IMR-90 (cell line): Measurements from ENCODE around the gene LIPJ. TPM values are rescaled to one million over a fixed set of nuclear protein-coding genes. Genes with fewer than 3 reads are reported as not detected.

Experiments used
- ATAC-seq: fragments of 200-7000 bp; cut with Tn5 transposase; 2 replicates; pipeline ENCODE4 v1.9.1; 2020; ENCODE audit warnings: low read depth, mild to moderate bottlenecking, moderate library complexity
- BruUV-seq: library from RNA; stranded (reverse); fragments of 400-500 nt; replicated peaks from 2 replicates; lab custom pipeline; 2021; lab: Mats Ljungman, UMichigan
- CTCF ChIA-PET: fragments of 300-600 bp; formaldehyde crosslinking; extraction: SDS; loops from one replicate; lab custom pipeline; 2021; ENCODE audit warnings: antibody characterized with exemption; lab: Yijun Ruan, JAX
- POLR2A ChIA-PET: fragments of 300-600 bp; sonication (Branson Sonifier 250); formaldehyde crosslinking; loops from one replicate; lab custom pipeline; 2022; ENCODE audit warnings: antibody characterized with exemption; ENCODE audit not compliant: unreplicated experiment; lab: Charles Lee
- DNase-seq: peaks from one replicate; pipeline ENCODE4 v3.0.0; 2013
- H2AFZ ChIP-seq: replicated peaks from 2 replicates; pipeline ENCODE3; 2013; ENCODE audit warnings: low read length, mild to moderate bottlenecking; ENCODE audit not compliant: poor library complexity
- H2AK5ac ChIP-seq: 2 replicates; pipeline ENCODE4 v1.6.1; 2013; ENCODE audit warnings: low read depth, low read length, inconsistent platforms
- H2AK9ac ChIP-seq: replicated peaks from 2 replicates; pipeline ENCODE3; 2013; ENCODE audit warnings: mild to moderate bottlenecking, low read depth, low read length, moderate library complexity; ENCODE audit not compliant: poor library complexity
- H2BK120ac ChIP-seq: 2 replicates; pipeline ENCODE4 v1.6.1; 2013; ENCODE audit warnings: low read depth, low read length, inconsistent platforms
- H2BK15ac ChIP-seq: 3 replicates; pipeline ENCODE4 v1.6.1; 2013; ENCODE audit warnings: low read depth, low read length, inconsistent platforms
- H2BK20ac ChIP-seq: 2 replicates; pipeline ENCODE4 v1.6.1; 2013; ENCODE audit warnings: low read depth, mild to moderate bottlenecking, inconsistent platforms, low read length, moderate library complexity
- H2BK5ac ChIP-seq: 2 replicates; pipeline ENCODE4 v1.6.1; 2013; ENCODE audit warnings: mild to moderate bottlenecking, low read depth, low read length, inconsistent platforms; ENCODE audit not compliant: poor library complexity, severe bottlenecking
- H3K14ac ChIP-seq: replicated peaks from 2 replicates; pipeline ENCODE4 v1.6.1; 2013; ENCODE audit warnings: low read depth, low read length, inconsistent platforms
- H3K18ac ChIP-seq: 2 replicates; pipeline ENCODE4 v1.6.1; 2013; ENCODE audit warnings: low read depth, low read length, control low read depth
- H3K23ac ChIP-seq: 2 replicates; pipeline ENCODE4 v1.6.1; 2013; ENCODE audit warnings: low read depth, low read length, inconsistent platforms
- H3K27ac ChIP-seq: 2 replicates; pipeline ENCODE4 v1.5.1; 2013; ENCODE audit warnings: mild to moderate bottlenecking, control low read depth, low read length; ENCODE audit not compliant: insufficient read depth
- H3K27me3 ChIP-seq: 2 replicates; pipeline ENCODE4 v1.6.1; 2013; ENCODE audit warnings: low read length; ENCODE audit not compliant: control insufficient read depth, insufficient read depth
- H3K36me3 ChIP-seq: 2 replicates; pipeline ENCODE4 v1.6.1; 2013; ENCODE audit warnings: low read length, mixed read lengths; ENCODE audit not compliant: control insufficient read depth, insufficient read depth
- H3K4ac ChIP-seq: 2 replicates; pipeline ENCODE4 v1.6.1; 2013; ENCODE audit warnings: low read depth, low read length, inconsistent platforms
- H3K4me1 ChIP-seq: 2 replicates; pipeline ENCODE4 v1.6.1; 2013; ENCODE audit warnings: low read length, mixed read lengths; ENCODE audit not compliant: control insufficient read depth, insufficient read depth
- H3K4me2 ChIP-seq: 2 replicates; pipeline ENCODE4 v1.6.1; 2013; ENCODE audit warnings: low read depth, mild to moderate bottlenecking, control low read depth, low read length, moderate library complexity
- H3K4me3 ChIP-seq: 2 replicates; pipeline ENCODE4 v1.5.1; 2013; ENCODE audit warnings: low read depth, mild to moderate bottlenecking, control low read depth, low read length, moderate library complexity; ENCODE audit not compliant: insufficient read depth
- H3K56ac ChIP-seq: 2 replicates; pipeline ENCODE4 v1.6.1; 2013; ENCODE audit warnings: low read length, inconsistent platforms; ENCODE audit not compliant: insufficient read depth; ENCODE audit errors: extremely low read depth
- H3K79me1 ChIP-seq, 2 experiments: 2 replicates each; pipeline ENCODE4 v1.6.1; 2013; ENCODE audit warnings: low read length in 2 of 2, inconsistent platforms in 1 of 2, low read depth in 1 of 2
- H3K9ac ChIP-seq: 2 replicates; pipeline ENCODE4 v1.6.1; 2013; ENCODE audit warnings: low read depth, low read length, control low read depth
- H3K9me1 ChIP-seq: 2 replicates; pipeline ENCODE4 v1.6.1; 2013; ENCODE audit warnings: low read length, inconsistent platforms; ENCODE audit not compliant: insufficient read depth
- H3K9me3 ChIP-seq: 2 replicates; pipeline ENCODE4 v1.6.1; 2013; ENCODE audit warnings: low read length; ENCODE audit not compliant: control insufficient read depth, insufficient read depth
- H4K20me1 ChIP-seq: 2 replicates; pipeline ENCODE4 v1.6.1; 2013; ENCODE audit warnings: low read length, inconsistent platforms; ENCODE audit not compliant: insufficient read depth
- H4K5ac ChIP-seq: 2 replicates; pipeline ENCODE4 v1.6.1; 2013; ENCODE audit warnings: mild to moderate bottlenecking, low read depth, low read length, control low read depth
- H4K8ac ChIP-seq, 2 experiments: 2 replicates each; pipeline ENCODE4 v1.6.1; 2013; ENCODE audit warnings: low read depth in 2 of 2, low read length in 2 of 2, control low read depth in 1 of 2, inconsistent platforms in 1 of 2
- H4K91ac ChIP-seq: 2 replicates; pipeline ENCODE4 v1.6.1; 2013; ENCODE audit warnings: low read depth, low read length, inconsistent platforms; ENCODE audit not compliant: insufficient read depth
- CHD1 ChIP-seq: IDR thresholded peaks from 2 replicates; pipeline ENCODE4 v1.6.1; 2012; ENCODE audit warnings: low read depth, low read length, improper control_type of control experiment
- MAFK ChIP-seq: IDR thresholded peaks from 2 replicates; pipeline ENCODE4 v1.6.1; 2012; ENCODE audit warnings: low read depth, low read length, improper control_type of control experiment
- NFE2L2 ChIP-seq: fragments of 150-350 bp; IDR thresholded peaks from 2 replicates; pipeline ENCODE4 v1.6.1; 2016; ENCODE audit warnings: low read depth, mild to moderate bottlenecking, low read length
- RAD21 ChIP-seq: IDR thresholded peaks from 2 replicates; pipeline ENCODE4 v1.6.1; 2012; ENCODE audit warnings: low read length, improper control_type of control experiment
- RFX5 ChIP-seq: IDR thresholded peaks from 2 replicates; pipeline ENCODE4 v1.8.0; 2012; ENCODE audit warnings: low read depth, mild to moderate bottlenecking, low read length, moderate library complexity
- SMC3 ChIP-seq: fragments of 150-350 bp; IDR thresholded peaks from 2 replicates; pipeline ENCODE4 v1.6.1; 2016; ENCODE audit warnings: low read depth, mild to moderate bottlenecking, antibody characterized with exemption, low read length, moderate library complexity
- WGBS, 2 experiments: methylation state at CpG; one replicate each; pipeline versions ENCODE4 v1.1.5 to v1.1.7; 2013; ENCODE audit warnings: missing lambda C conversion rate in 2 of 2; ENCODE audit not compliant: insufficient read length in 1 of 2; ENCODE audit errors: extremely low coverage in 2 of 2; 5-methylcytosine and 5-hydroxymethylcytosine counted together
- dilution Hi-C: fragments of 300-500 bp; cut with HindIII; formaldehyde crosslinking; loops from one replicate; pipeline ENCODE4 v1.14.3; 2018; ENCODE audit warnings: low sequenced_read_pairs; ENCODE audit not compliant: unreplicated experiment
- in situ Hi-C: fragments of 300-500 bp; cut with MboI; formaldehyde crosslinking; loops from 3 replicates; pipeline ENCODE4 v1.14.3; 2019; ENCODE audit warnings: low sequenced_read_pairs, inconsistent platforms, mixed read lengths
- intact Hi-C: fragments of 100-400 bp; cut with micrococcal nuclease; formaldehyde crosslinking; loops from 2 replicates; pipeline ENCODE4 v1.10.0; 2022
- polyA plus RNA-seq, 3 experiments: library from polyadenylated mRNA; depleted of rRNA; stranded (reverse); fragments of >200 nt; gene quantifications; 2 replicates each; pipeline ENCODE4 v1.2.3, GENCODE V29; 2012; ENCODE audit warnings: low replicate concordance in 1 of 3
- total RNA-seq: library from RNA; depleted of rRNA; stranded (reverse); fragments of >200 nt; gene quantifications from 2 replicates; pipeline ENCODE4 v1.2.3, GENCODE V29; 2012
- TF ChIP-seq, protein P1 (sequence below): fragments of 150-350 bp; IDR thresholded peaks from 2 replicates; pipeline ENCODE4 v1.6.1; 2017; ENCODE audit warnings: mild to moderate bottlenecking, antibody characterized with exemption, low read length, low read depth

Gene LIPJ
- total and polyA plus RNA-seq, 2 of the 4 experiments (the other 2 are of a cell fraction) = not detected

DNA sequence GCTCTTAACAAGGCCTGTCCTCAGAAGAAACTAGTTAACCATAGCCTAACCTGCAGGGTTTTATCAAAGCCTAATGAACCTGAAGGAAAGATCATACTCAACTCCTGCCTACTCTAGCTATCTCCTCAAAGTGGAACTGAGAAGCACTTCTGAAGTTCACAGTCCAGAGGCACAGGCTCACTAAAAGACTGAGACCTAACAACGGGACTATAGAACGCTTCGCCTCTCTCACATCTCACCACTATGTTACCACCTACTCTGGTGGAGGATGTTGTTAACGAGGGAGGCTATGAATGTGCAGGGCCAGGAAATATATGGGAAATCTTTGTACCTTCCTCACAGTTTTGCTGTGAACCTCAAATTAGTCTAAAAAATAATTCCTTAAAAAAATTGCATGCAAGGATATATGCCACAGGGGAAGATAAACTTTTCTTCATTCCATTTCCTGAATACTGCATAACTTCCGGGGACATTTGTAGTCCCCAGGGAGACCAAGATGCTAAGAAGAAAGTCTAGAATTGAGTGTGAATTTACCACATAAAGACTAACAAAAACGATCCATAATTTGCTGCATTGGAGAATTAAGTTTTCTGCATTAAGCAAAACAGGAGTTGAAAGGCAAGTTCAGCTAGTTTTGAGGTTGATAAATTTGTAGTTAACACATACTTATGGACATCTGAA lies 21.6 kb downstream of the LIPJ start:
- Histone ChIP-seq H4K5ac (no peak overlapping the region), H3K27ac (no peak overlapping the region), H3K18ac (no peak overlapping the region), H4K91ac (no peak overlapping the region), H2BK5ac (no peak overlapping the region), H3K79me1 (no peaks in the 10 kb centered on the region), H3K9me1 (no peaks in the 10 kb centered on the region), H3K14ac (no peak overlapping the region), H3K4me3 (no peak overlapping the region), H3K9ac (no peak overlapping the region), H2BK20ac (no peak overlapping the region), H3K27me3 (peaks cover 11% of the 10 kb centered on the region; the same call in 1 of the 2 replicates), H2AFZ (no peak overlapping the region), H3K4me1 (no peaks in the 10 kb centered on the region), H3K36me3 (no peaks in the 10 kb centered on the region), H3K4ac (no peak overlapping the region), H3K56ac (no peak overlapping the region), H2BK15ac (no peak overlapping the region), H3K4me2 (no peak overlapping the region), H2AK9ac (no peak overlapping the region), H4K8ac (no peak overlapping the region), H2BK120ac (no peak overlapping the region), H4K20me1 (no peaks in the 10 kb centered on the region), H3K23ac (no peak overlapping the region), H3K9me3 (no peaks in the 10 kb centered on the region), H2AK5ac (no peak overlapping the region)
- intact Hi-C loops (no loop called here), dilution Hi-C loops (no loop called here), in situ Hi-C loops (no loop called here)
- CTCF ChIA-PET = no interaction called here
- TF ChIP-seq NFE2L2 = no peak
- TF ChIP-seq SMC3 = no peak
- TF ChIP-seq CHD1 = no peak
- TF ChIP-seq MAFK = no peak
- TF ChIP-seq, protein P1, sequence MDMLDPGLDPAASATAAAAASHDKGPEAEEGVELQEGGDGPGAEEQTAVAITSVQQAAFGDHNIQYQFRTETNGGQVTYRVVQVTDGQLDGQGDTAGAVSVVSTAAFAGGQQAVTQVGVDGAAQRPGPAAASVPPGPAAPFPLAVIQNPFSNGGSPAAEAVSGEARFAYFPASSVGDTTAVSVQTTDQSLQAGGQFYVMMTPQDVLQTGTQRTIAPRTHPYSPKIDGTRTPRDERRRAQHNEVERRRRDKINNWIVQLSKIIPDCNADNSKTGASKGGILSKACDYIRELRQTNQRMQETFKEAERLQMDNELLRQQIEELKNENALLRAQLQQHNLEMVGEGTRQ = no peak
- TF ChIP-seq RFX5 = no peak
- TF ChIP-seq RAD21 = no peak
- DNase-seq (no peak), ATAC-seq (no peak)
- BruUV-seq = no TSS peak
- no CpG with 5 or more reads among the region's 6 CpGs for WGBS, 2 experiments
- POLR2A ChIA-PET = no interaction called here
